HL-60 (cell line): ENCODE data around the gene RIN3.

Source experiments
- DNase-seq, 2 experiments: peaks; one replicate each; pipeline ENCODE4 v3.0.0-alpha.2; 2010 to 2020; ENCODE audit warnings: low read depth in 1 of 2, low spot score in 1 of 2
- H3K27ac ChIP-seq: fragments of 250-450 bp; sonication (Bioruptor Pico); replicated peaks from 2 replicates; pipeline ENCODE4 v1.5.1; 2020; ENCODE audit warnings: mild to moderate bottlenecking, moderate library complexity
- H3K27me3 ChIP-seq: fragments of 250-450 bp; sonication (Bioruptor Pico); 2 replicates; pipeline ENCODE4 v1.5.1; 2021; ENCODE audit warnings: mild to moderate bottlenecking, moderate library complexity; ENCODE audit not compliant: insufficient read depth, poor library complexity, severe bottlenecking
- H3K4me3 ChIP-seq: replicated peaks from 2 replicates; pipeline ENCODE4 v1.5.1; 2011; ENCODE audit warnings: mild to moderate bottlenecking, control low read depth, low read length; ENCODE audit not compliant: insufficient read depth
- GABPA ChIP-seq: IDR thresholded peaks from 2 replicates; pipeline ENCODE4 v1.6.1; 2012; ENCODE audit warnings: low read depth
- POLR2AphosphoS5 ChIP-seq: IDR thresholded peaks from 2 replicates; pipeline ENCODE4 v1.6.1; 2012; ENCODE audit warnings: low read depth
- SPI1 ChIP-seq: IDR thresholded peaks from 2 replicates; pipeline ENCODE4 v1.6.1; 2012; ENCODE audit warnings: low read depth, mild to moderate bottlenecking, borderline replicate concordance
- TF ChIP-seq, protein P1 (sequence below): IDR thresholded peaks from one replicate; pipeline ENCODE4 v1.5.1; 2011; ENCODE audit warnings: low read length, control low read depth, inconsistent platforms; ENCODE audit not compliant: insufficient read depth
- TF ChIP-seq, protein P2 (sequence below): IDR thresholded peaks from 2 replicates; pipeline ENCODE4 v1.6.1; 2012; ENCODE audit warnings: low read depth; ENCODE audit not compliant: insufficient replicate concordance

Gene RIN3

GRCh38 chr14:92575748-92576303 lies 62.2 kb downstream of the RIN3 start:
- Histone ChIP-seq H3K4me3 (no peak overlapping the region), H3K27ac (no peak overlapping the region), H3K27me3 (no peaks in the 10 kb centered on the region)
- no peak for TF ChIP-seq SPI1
- TF ChIP-seq, protein P1, sequence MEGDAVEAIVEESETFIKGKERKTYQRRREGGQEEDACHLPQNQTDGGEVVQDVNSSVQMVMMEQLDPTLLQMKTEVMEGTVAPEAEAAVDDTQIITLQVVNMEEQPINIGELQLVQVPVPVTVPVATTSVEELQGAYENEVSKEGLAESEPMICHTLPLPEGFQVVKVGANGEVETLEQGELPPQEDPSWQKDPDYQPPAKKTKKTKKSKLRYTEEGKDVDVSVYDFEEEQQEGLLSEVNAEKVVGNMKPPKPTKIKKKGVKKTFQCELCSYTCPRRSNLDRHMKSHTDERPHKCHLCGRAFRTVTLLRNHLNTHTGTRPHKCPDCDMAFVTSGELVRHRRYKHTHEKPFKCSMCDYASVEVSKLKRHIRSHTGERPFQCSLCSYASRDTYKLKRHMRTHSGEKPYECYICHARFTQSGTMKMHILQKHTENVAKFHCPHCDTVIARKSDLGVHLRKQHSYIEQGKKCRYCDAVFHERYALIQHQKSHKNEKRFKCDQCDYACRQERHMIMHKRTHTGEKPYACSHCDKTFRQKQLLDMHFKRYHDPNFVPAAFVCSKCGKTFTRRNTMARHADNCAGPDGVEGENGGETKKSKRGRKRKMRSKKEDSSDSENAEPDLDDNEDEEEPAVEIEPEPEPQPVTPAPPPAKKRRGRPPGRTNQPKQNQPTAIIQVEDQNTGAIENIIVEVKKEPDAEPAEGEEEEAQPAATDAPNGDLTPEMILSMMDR = no peak
- no peak for TF ChIP-seq GABPA
- DNase-seq = no peak

DNA sequence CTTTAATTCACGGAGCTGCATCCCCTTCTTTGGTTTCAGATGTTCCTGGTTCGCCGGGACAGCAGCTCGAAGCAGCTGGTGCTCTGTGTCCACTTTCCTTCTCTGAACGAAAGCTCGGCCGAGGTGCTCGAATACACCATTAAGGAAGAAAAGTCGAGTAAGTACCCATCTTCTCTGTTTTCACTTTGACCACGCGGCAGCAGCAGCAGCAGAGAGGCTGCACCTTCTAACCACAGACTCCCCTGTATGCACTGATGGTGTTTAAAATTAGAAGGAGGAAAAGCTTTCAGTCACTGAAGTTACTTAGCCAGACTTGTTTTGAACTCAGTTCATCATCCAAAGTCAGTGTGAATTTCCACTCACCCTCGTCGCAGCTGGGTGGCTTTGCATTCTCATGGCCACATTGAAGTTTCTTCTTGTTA lies 63.8 kb downstream of the RIN3 start:
- TF ChIP-seq, protein P1 = no peak
- TF ChIP-seq, protein P2, sequence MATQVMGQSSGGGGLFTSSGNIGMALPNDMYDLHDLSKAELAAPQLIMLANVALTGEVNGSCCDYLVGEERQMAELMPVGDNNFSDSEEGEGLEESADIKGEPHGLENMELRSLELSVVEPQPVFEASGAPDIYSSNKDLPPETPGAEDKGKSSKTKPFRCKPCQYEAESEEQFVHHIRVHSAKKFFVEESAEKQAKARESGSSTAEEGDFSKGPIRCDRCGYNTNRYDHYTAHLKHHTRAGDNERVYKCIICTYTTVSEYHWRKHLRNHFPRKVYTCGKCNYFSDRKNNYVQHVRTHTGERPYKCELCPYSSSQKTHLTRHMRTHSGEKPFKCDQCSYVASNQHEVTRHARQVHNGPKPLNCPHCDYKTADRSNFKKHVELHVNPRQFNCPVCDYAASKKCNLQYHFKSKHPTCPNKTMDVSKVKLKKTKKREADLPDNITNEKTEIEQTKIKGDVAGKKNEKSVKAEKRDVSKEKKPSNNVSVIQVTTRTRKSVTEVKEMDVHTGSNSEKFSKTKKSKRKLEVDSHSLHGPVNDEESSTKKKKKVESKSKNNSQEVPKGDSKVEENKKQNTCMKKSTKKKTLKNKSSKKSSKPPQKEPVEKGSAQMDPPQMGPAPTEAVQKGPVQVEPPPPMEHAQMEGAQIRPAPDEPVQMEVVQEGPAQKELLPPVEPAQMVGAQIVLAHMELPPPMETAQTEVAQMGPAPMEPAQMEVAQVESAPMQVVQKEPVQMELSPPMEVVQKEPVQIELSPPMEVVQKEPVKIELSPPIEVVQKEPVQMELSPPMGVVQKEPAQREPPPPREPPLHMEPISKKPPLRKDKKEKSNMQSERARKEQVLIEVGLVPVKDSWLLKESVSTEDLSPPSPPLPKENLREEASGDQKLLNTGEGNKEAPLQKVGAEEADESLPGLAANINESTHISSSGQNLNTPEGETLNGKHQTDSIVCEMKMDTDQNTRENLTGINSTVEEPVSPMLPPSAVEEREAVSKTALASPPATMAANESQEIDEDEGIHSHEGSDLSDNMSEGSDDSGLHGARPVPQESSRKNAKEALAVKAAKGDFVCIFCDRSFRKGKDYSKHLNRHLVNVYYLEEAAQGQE = no peak
- TF ChIP-seq SPI1 (no peak), GABPA (no peak)
- DNase-seq = no peak
- no peaks in the 10 kb centered on the region for H3K27me3 ChIP-seq
- no peak overlapping the region for H3K4me3 ChIP-seq
- no peak overlapping the region for H3K27ac ChIP-seq

GRCh38 chr14:92578511-92578910 lies 64.9 kb downstream of the RIN3 start:
- Histone ChIP-seq H3K27ac (no peak overlapping the region), H3K27me3 (no peaks in the 10 kb centered on the region), H3K4me3 (no peak overlapping the region)
- no peak for TF ChIP-seq GABPA
- TF ChIP-seq, protein P1 = no peak
- no peak for TF ChIP-seq SPI1
- TF ChIP-seq, protein P2 = no peak
- no peak for TF ChIP-seq POLR2AphosphoS5
- DNase-seq = no peak

DNA sequence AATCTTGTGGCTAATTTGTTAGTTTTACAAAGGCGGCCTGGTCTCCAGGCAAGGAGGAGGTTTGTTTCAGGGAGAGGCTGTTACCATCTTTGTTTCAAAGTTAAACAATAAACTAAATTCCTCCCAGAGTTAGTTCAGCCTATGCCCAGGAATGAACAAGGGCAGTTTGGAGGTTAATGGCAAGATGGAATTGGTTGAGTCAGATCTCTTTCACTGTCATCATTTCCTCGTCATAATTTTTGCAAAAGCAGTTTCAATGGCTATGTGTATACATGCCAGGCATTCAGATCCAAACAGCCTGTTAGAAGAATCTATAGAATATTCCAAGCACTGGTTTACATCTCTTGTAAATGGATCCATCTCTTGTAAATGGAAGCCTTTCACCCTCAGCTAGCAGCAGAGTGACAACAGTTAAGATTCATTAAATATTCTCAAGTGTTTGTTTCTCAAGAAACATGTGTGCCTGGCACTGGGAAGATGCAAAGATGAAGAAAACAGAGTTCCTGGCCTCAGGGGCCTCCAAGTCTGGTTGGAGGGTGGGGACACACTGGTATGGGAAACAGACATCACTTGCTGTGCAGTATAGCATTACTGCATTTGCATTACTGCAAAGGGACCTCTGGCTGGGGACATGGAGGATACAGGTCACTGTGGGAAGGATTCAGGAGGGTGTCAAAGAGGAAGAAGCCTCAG lies 65.8 kb downstream of the RIN3 start:
- no peak overlapping the region for H3K4me3 ChIP-seq
- H3K27me3 ChIP-seq = no peaks in the 10 kb centered on the region
- TF ChIP-seq POLR2AphosphoS5 (no peak), GABPA (no peak), SPI1 (no peak)
- TF ChIP-seq, protein P1 = no peak
- DNase-seq = no peak
- no peak overlapping the region for H3K27ac ChIP-seq
